ENCODE results near the gene PAM.

DNA sequence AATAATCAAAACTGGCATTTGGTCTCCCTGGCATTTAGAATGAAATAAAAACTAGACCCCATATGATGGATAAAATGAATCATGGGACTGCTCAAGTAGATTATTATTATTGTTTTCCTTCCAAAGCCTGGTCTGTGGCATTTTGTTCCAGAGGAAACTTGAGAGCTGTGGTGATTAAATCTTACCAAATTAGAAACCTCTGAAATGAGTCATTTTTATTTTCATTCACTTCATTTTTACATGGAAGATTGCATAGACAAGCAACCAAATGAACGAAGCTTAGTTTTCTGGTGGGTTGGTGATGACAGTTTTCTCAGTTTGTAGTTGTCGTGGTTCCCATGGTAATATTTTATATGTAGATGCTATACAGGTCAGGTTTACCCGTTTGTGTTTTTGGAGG lies 23.4 kb downstream of the PAM start:
- TF ChIP-seq, protein P1, sequence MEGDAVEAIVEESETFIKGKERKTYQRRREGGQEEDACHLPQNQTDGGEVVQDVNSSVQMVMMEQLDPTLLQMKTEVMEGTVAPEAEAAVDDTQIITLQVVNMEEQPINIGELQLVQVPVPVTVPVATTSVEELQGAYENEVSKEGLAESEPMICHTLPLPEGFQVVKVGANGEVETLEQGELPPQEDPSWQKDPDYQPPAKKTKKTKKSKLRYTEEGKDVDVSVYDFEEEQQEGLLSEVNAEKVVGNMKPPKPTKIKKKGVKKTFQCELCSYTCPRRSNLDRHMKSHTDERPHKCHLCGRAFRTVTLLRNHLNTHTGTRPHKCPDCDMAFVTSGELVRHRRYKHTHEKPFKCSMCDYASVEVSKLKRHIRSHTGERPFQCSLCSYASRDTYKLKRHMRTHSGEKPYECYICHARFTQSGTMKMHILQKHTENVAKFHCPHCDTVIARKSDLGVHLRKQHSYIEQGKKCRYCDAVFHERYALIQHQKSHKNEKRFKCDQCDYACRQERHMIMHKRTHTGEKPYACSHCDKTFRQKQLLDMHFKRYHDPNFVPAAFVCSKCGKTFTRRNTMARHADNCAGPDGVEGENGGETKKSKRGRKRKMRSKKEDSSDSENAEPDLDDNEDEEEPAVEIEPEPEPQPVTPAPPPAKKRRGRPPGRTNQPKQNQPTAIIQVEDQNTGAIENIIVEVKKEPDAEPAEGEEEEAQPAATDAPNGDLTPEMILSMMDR (IDR thresholded peaks at IDR 0.05) = no peak
- no peak for TF ChIP-seq ZFX (IDR thresholded peaks at IDR 0.05; ENCODE audit: borderline replicate concordance)

Data from 22Rv1 (cell line).